Astrocyte of the spinal cord (primary cell): ENCODE measurements around the gene PCDHA6.
"Not testable (repeated sequence)": the region's sequence is repeated elsewhere in the genome, so short reads cannot be mapped to it uniquely, and the experiment has no call there.

ENCODE experiments used
- DNase-seq: peaks from one replicate; pipeline ENCODE4 v3.0.0; 2011; ENCODE audit warnings: low read depth, low spot score
- H3K4me3 ChIP-seq: 2 replicates; pipeline ENCODE4 v1.5.1; 2011; ENCODE audit warnings: low read depth, mild to moderate bottlenecking, low read length, moderate library complexity
- in situ Hi-C: cut with HindIII; loops from 2 replicates; pipeline ENCODE4 v1.10.0; 2017; ENCODE audit warnings: low sequenced_read_pairs
- TF ChIP-seq, protein P1 (sequence below): IDR thresholded peaks from 2 replicates; pipeline ENCODE4 v1.5.1; 2012; ENCODE audit warnings: low read depth, mild to moderate bottlenecking, low read length, inconsistent platforms

The PCDHA6 gene

DNA sequence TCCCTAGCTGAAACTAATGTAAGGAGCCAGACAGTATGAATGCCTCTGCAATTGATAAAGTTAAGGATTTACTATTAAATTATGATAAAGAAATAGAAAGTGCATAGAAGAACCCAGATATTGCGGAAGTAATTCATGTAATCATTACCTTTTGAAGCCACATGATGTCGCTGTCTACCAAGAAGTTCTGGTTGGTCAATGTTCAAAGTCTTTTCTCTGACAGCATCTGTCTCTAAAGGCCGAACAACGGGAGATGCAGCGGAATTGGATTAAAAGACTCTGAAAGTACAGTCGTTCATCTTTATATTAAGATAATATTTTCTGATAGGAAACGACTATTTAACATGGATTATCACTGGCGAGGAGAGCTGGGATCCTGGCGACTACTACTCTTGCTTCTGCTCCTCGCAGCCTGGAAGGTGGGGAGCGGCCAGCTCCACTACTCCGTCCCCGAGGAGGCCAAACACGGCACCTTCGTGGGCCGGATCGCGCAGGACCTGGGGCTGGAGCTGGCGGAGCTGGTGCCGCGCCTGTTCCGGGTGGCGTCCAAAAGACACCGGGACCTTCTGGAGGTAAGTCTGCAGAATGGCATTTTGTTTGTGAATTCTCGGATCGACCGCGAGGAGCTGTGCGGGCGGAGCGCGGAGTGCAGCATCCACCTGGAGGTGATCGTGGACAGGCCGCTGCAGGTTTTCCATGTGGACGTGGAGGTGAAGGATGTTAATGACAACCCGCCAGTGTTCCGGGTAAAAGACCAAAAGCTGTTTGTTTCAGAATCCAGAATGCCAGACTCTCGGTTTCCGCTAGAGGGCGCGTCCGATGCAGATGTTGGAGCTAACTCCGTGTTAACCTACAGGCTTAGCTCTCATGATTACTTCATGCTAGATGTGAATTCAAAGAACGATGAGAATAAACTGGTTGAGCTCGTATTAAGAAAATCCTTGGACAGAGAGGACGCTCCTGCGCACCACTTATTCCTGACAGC, 13.5 kb downstream of the PCDHA6 start, which contains the start of gene PCDHA8:
PCDHA8 (plus strand) TSS at position 210 of the 985 bp plus-strand sequence; CDS start at position 345, 135 bp downstream.
- no peak within 1 kb of the TSS for H3K4me3 ChIP-seq
- DNase-seq, result no peak
- in situ Hi-C loops, result no loop called here
- TF ChIP-seq, protein P1, sequence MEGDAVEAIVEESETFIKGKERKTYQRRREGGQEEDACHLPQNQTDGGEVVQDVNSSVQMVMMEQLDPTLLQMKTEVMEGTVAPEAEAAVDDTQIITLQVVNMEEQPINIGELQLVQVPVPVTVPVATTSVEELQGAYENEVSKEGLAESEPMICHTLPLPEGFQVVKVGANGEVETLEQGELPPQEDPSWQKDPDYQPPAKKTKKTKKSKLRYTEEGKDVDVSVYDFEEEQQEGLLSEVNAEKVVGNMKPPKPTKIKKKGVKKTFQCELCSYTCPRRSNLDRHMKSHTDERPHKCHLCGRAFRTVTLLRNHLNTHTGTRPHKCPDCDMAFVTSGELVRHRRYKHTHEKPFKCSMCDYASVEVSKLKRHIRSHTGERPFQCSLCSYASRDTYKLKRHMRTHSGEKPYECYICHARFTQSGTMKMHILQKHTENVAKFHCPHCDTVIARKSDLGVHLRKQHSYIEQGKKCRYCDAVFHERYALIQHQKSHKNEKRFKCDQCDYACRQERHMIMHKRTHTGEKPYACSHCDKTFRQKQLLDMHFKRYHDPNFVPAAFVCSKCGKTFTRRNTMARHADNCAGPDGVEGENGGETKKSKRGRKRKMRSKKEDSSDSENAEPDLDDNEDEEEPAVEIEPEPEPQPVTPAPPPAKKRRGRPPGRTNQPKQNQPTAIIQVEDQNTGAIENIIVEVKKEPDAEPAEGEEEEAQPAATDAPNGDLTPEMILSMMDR, result peak; percentile 21

DNA sequence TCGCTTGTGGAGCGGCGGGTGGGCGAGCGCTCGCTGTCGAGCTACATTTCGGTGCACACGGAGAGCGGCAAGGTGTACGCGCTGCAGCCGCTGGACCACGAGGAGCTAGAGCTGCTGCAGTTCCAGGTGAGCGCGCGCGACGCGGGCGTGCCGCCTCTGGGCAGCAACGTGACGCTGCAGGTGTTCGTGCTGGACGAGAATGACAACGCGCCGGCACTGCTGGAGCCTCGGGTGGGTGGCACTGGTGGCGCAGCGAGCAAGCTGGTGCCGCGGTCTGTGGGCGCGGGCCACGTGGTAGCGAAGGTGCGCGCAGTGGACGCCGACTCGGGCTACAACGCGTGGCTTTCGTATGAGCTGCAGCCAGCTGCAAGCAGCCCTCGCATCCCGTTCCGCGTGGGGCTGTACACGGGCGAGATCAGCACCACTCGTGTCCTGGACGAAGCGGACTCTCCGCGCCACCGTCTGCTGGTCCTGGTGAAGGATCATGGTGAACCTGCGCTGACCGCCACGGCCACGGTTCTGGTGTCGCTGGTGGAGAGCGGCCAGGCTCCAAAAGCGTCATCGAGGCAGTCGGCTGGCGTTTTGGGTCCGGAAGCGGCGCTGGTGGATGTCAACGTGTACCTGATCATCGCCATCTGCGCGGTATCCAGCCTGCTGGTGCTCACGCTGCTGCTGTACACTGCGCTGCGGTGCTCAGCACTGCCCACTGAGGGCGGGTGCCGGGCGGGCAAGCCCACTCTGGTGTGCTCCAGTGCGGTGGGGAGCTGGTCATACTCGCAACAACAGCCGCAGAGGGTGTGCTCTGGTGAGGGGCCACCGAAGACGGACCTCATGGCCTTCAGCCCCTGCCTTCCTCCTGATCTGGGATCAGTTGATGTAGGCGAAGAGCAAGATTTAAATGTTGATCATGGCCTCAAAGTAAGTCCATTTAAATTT, 15.3 kb downstream of the PCDHA6 start:
- TF ChIP-seq, protein P1, result no peak
- H3K4me3 ChIP-seq, result no peak overlapping the region
- no peak for DNase-seq
- in situ Hi-C loops, result no loop called here

DNA sequence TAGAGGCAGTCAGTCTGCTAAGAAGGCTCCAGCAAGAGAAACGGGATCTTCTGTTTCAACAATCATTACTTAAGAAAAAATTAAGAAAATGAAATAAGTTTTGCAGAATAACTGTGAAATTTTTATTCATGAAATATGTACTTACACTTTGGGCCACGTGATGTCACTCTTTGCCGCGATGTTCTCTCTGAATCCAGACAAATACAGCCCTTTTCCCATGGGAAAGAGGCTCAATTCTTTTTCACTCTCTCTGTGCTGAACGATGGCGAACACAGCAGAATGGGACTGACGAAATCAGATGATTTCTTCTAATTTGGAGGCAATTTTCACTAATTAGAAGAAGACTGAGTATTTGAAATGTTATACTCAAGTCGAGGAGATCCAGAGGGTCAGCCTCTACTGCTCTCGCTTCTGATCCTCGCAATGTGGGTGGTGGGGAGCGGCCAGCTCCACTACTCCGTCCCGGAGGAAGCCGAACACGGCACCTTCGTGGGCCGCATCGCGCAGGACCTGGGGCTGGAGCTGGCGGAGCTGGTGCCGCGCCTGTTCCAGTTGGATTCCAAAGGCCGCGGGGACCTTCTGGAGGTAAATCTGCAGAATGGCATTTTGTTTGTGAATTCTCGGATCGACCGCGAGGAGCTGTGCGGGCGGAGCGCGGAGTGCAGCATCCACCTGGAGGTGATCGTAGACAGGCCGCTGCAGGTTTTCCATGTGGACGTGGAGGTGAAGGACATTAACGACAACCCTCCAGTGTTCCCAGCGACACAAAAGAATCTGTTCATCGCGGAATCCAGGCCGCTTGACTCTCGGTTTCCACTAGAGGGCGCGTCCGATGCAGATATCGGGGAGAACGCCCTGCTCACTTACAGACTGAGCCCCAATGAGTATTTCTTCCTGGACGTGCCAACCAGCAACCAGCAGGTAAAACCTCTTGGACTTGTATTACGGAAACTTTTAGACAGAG, 20.7 kb downstream of the PCDHA6 start, which contains the start of gene PCDHA9:
PCDHA9 (plus strand) TSS at position 244 of the 964 bp plus-strand sequence; CDS start at position 358, 114 bp downstream.
- DNase-seq, in situ Hi-C loops, H3K4me3 ChIP-seq: not testable (repeated sequence)

DNA sequence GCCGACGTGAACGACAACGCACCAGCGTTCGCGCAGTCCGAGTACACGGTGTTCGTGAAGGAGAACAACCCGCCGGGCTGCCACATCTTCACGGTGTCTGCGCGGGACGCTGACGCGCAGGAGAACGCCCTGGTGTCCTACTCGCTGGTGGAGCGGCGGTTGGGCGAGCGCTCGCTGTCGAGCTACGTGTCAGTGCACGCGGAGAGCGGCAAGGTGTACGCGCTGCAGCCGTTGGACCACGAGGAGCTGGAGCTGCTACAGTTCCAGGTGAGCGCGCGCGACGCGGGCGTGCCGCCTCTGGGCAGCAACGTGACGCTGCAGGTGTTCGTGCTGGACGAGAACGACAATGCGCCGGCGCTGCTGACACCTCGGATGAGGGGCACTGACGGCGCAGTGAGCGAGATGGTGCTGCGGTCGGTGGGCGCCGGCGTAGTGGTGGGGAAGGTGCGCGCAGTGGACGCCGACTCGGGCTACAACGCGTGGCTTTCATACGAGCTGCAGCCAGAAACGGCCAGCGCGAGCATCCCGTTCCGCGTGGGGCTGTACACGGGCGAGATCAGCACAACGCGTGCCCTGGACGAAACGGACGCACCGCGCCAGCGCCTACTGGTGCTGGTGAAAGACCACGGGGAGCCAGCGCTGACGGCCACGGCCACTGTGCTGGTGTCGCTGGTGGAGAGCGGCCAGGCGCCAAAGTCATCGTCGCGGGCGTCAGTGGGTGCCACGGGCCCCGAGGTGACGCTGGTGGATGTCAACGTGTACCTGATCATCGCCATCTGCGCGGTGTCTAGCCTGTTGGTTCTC, 22.3 kb downstream of the PCDHA6 start:
- in situ Hi-C loops, H3K4me3 ChIP-seq, DNase-seq: not testable (repeated sequence)

DNA sequence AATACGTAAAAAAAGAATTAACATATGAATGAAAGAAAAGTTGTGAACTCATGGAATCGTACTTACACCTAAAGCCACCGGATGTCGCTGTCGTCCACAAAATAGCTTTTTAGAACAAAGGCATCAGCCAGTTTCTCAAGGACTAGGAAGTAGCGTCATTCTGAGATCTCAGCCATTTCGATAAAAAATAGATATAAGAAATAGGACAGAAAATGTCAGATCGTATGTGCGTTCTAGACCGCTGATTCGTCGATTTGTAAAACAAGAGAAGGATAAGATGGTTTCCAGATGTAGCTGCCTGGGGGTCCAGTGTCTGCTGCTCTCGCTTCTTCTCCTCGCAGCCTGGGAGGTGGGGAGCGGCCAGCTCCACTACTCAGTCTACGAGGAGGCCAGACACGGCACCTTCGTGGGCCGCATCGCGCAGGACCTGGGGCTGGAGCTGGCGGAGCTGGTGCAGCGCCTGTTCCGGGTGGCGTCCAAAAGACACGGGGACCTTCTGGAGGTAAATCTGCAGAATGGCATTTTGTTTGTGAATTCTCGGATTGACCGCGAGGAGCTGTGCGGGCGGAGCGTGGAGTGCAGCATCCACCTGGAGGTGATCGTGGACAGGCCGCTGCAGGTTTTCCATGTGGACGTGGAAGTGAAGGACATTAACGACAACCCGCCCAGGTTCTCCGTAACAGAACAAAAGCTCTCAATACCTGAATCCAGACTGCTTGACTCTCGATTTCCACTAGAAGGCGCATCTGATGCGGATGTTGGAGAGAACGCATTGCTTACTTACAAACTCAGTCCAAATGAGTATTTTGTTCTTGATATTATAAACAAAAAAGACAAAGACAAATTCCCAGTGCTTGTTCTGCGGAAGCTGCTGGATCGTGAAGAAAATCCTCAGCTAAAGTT, 28.3 kb downstream of the PCDHA6 start, which contains the start of gene PCDHA10:
PCDHA10 (plus strand) TSS at position 126 of the 903 bp plus-strand sequence; CDS start at position 278, 152 bp downstream.
- DNase-seq, result peak; percentile 5
- in situ Hi-C loops, result no loop called here
- TF ChIP-seq, protein P1, result no peak
- no peak within 1 kb of the TSS for H3K4me3 ChIP-seq
